Transverse colon (tissue), 3 donors: Measurements from ENCODE around the gene DNAJA2.

ENCODE experiments used
- CTCF ChIP-seq, 5 experiments: fragments of 200-600 bp in 3 of 5; fragments of 450-650 bp in 2 of 5; sonication (generic) in 3 of 5; IDR thresholded peaks; 1 replicate in 2 of 5; 2 replicates in 3 of 5; pipeline ENCODE4 v1.5.1; 2016 to 2017; ENCODE audit warnings: antibody characterized with exemption in 5 of 5, inconsistent platforms in 3 of 5, mild to moderate bottlenecking in 2 of 5, moderate library complexity in 1 of 5
- EP300 ChIP-seq: sonication (generic); formaldehyde crosslinking; IDR thresholded peaks from one replicate; pipeline ENCODE4 v1.6.1; 2017; ENCODE audit warnings: antibody characterized with exemption, low read depth
- POLR2A ChIP-seq: fragments of 450-650 bp; IDR thresholded peaks from one replicate; pipeline ENCODE4 v1.6.1; 2016; ENCODE audit warnings: antibody characterized with exemption, mild to moderate bottlenecking, moderate library complexity

- TF ChIP-seq CTCF (IDR thresholded peaks at IDR 0.05) (no peak), POLR2A (no peak), EP300 (no peak)
Observed at GRCh38 chr16:47013172-47013571, 39.7 kb upstream of the DNAJA2 start.
